Amygdala (tissue), 56 donors: ENCODE results near the gene KIAA1671.
A peak's percentile ranks its signal among the peaks of the same experiment; 100 is the strongest.

Source experiments
- DNase-seq, 56 donors: peaks; one replicate each; lab custom pipeline; 2025; lab: John Stamatoyannopoulos, UW

The KIAA1671 gene

GRCh38 chr22:25061605-25062376 is 109.3 kb downstream of the KIAA1671 start:
- no peak for DNase-seq

- no peak for DNase-seq
Observed at GRCh38 chr22:25062386-25063085, 110.0 kb downstream of the KIAA1671 start.

- DNase-seq, result no peak
Observed at GRCh38 chr22:25064894-25065560, 112.5 kb downstream of the KIAA1671 start.

GRCh38 chr22:25066861-25067435 is 114.4 kb downstream of the KIAA1671 start:
- no peak for DNase-seq

- DNase-seq, result peak in 45 of 56 donors; percentile 15 to 82 (median 57)
Observed at GRCh38 chr22:25067851-25068421, 115.4 kb downstream of the KIAA1671 start.

GRCh38 chr22:25068707-25069106 is 116.2 kb downstream of the KIAA1671 start:
- DNase-seq, result no peak

GRCh38 chr22:25069426-25069757 is 116.9 kb downstream of the KIAA1671 start:
- no peak for DNase-seq

GRCh38 chr22:25069758-25070481 is 117.4 kb downstream of the KIAA1671 start:
- DNase-seq, result no peak

GRCh38 chr22:25070956-25071355 is 118.4 kb downstream of the KIAA1671 start:
- no peak for DNase-seq

- no peak for DNase-seq
Observed at GRCh38 chr22:25071720-25072119, 119.2 kb downstream of the KIAA1671 start.

- no peak for DNase-seq
Observed at GRCh38 chr22:25072406-25072805, 119.9 kb downstream of the KIAA1671 start.

- no peak for DNase-seq
Observed at GRCh38 chr22:25076336-25076735, 123.8 kb downstream of the KIAA1671 start.

- no peak for DNase-seq
Observed at GRCh38 chr22:25077056-25077455, 124.5 kb downstream of the KIAA1671 start.

- no peak for DNase-seq
Observed at GRCh38 chr22:25077964-25078363, 125.4 kb downstream of the KIAA1671 start.

GRCh38 chr22:25078591-25078990 is 126.1 kb downstream of the KIAA1671 start:
- DNase-seq, result no peak

- DNase-seq, result no peak
Observed at GRCh38 chr22:25080855-25081254, 128.3 kb downstream of the KIAA1671 start.

- peak in 1 of 56 donors; percentile 5 for DNase-seq
Observed at GRCh38 chr22:25081409-25081824, 128.9 kb downstream of the KIAA1671 start.

GRCh38 chr22:25082096-25082495 is 129.6 kb downstream of the KIAA1671 start:
- DNase-seq, result no peak

- no peak for DNase-seq
Observed at GRCh38 chr22:25083056-25083806, 130.7 kb downstream of the KIAA1671 start.
